ENCODE results near the gene GALNT2.
A peak's percentile ranks its signal among the peaks of the same experiment; 100 is the strongest.

The GALNT2 gene

DNA sequence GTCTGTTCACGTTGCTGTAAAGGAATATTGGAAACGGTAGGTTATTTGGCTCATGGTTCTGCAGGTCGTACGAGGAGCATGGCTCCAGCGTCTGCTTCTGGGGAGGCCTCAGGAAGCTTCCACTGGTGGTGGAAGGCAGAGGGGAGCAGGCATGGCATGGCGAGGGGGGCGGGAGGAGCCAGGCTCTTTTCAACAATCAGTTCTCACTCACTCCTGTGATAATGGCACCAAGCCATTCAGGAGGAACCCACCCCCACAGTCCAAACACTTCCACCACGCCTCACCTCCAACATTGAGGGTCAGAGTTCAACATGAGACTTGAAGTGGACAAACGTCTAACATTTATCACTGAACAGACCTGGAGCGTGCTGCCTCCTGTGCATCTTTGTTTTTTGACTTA is 217.9 kb downstream of the GALNT2 start:
- Histone ChIP-seq H3K9me3 (ENCODE audit: severe bottlenecking) (no peaks in the 10 kb centered on the region), H3K27ac (no peak overlapping the region), H3K4me3 (ENCODE audit: low read depth, low read length) (no peak overlapping the region), H3K27me3 (ENCODE audit: insufficient read depth, low read depth, severe bottlenecking) (no peaks in the 10 kb centered on the region), H3K36me3 (peaks cover 11% of the 10 kb centered on the region)
- peak; percentile 4 for DNase-seq
- TF ChIP-seq, protein P1, sequence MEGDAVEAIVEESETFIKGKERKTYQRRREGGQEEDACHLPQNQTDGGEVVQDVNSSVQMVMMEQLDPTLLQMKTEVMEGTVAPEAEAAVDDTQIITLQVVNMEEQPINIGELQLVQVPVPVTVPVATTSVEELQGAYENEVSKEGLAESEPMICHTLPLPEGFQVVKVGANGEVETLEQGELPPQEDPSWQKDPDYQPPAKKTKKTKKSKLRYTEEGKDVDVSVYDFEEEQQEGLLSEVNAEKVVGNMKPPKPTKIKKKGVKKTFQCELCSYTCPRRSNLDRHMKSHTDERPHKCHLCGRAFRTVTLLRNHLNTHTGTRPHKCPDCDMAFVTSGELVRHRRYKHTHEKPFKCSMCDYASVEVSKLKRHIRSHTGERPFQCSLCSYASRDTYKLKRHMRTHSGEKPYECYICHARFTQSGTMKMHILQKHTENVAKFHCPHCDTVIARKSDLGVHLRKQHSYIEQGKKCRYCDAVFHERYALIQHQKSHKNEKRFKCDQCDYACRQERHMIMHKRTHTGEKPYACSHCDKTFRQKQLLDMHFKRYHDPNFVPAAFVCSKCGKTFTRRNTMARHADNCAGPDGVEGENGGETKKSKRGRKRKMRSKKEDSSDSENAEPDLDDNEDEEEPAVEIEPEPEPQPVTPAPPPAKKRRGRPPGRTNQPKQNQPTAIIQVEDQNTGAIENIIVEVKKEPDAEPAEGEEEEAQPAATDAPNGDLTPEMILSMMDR (IDR thresholded peaks at IDR 0.05; ENCODE audit: low read depth, low read length), result no peak

DNA sequence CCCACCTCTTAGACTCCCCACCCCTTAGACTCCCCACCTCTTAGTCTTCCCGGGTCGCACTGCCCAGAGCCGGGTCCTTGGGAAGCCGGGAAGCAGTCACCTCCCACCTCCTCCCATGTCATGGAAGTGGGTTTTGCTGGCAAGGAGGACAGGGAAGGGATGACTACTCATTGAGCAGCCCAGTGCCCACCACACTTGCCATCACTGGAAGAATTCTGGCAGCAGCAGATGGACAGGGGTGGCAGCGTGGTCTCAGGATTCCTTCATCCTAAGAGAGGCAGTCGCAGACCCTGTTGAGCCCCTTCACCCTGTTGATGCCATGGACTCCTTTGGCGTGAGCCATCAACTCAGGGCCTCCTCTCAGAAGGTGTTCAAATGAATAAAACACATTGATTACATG is 218.3 kb downstream of the GALNT2 start:
- Histone ChIP-seq H3K27me3 (ENCODE audit: insufficient read depth, low read depth, severe bottlenecking) (no peaks in the 10 kb centered on the region), H3K4me3 (ENCODE audit: low read depth, low read length) (no peak overlapping the region), H3K27ac (no peak overlapping the region), H3K9me3 (ENCODE audit: severe bottlenecking) (no peaks in the 10 kb centered on the region), H3K36me3 (peaks cover 6% of the 10 kb centered on the region)
- TF ChIP-seq, protein P1 (IDR thresholded peaks at IDR 0.05; ENCODE audit: low read depth, low read length), result no peak
- DNase-seq, result no peak

DNA sequence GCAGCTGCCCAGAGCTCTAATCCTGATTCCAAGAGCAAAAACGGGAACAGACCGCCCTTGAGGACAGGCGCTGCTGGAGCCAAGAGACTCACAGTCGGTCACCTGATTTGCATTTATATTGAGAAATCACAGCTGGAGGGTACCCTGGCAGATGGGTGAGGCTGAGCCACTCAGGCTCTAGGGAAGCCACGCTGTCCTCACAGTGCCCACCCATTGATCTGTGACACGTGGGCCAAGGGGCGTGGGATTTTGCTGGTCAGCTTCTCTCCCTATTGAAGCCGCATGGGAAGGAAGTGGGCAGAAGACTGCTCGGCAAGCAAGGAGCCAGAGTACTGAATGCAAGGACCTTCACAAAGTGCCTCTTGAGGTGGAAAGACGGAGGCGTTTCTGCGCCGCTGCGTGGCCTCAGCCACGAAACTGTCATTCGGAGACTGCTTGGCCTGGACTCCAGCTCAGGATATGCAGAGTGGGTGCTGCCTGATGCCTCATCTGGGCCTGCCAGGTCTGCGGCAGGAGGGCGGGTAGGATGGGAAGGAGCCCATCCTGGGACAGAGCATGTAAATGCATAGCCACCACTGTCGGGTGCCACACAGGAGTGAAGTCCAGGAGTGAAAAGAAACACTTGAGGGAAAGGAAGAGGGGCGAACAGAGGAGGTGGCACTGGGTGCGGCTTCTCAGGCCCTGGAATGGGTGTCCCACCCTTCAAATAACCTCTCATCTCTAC is 219.3 kb downstream of the GALNT2 start:
- no peaks in the 10 kb centered on the region for H3K9me3 ChIP-seq (ENCODE audit: severe bottlenecking)
- H3K27me3 ChIP-seq (ENCODE audit: insufficient read depth, low read depth, severe bottlenecking), result no peaks in the 10 kb centered on the region
- no peak overlapping the region for H3K4me3 ChIP-seq (ENCODE audit: low read depth, low read length)
- 0 out of 2 replicates have a peak, but pooled peaks cover 4% of the 10 kb centered on the region for H3K36me3 ChIP-seq
- TF ChIP-seq, protein P1 (IDR thresholded peaks at IDR 0.05; ENCODE audit: low read depth, low read length), result no peak
- H3K27ac ChIP-seq, result no peak overlapping the region
- DNase-seq, result no peak

DNA sequence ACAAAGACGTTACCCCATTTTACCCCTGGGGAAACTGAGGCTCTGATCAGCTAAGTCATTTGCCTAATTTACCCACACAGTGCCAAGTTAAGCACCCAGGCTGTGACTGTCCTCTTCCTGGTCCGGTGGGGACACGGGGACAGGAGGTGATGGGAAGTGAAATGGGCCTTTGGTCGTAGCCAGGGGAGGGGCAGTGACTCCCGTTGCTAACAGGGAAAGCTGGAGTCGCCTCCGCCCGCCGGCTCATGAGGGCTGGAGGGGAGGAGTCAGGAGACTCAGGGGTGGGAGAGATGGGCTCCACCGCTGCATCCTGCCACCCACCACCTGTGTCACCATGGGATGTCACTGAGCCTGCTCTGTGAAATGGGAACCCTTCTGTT is 219.8 kb downstream of the GALNT2 start:
- DNase-seq, result no peak
- TF ChIP-seq, protein P1 (IDR thresholded peaks at IDR 0.05; ENCODE audit: low read depth, low read length), result no peak
- Histone ChIP-seq H3K27me3 (ENCODE audit: insufficient read depth, low read depth, severe bottlenecking) (no peaks in the 10 kb centered on the region), H3K36me3 (0 out of 2 replicates have a peak, but pooled peaks cover 4% of the 10 kb centered on the region), H3K27ac (no peak overlapping the region), H3K4me3 (ENCODE audit: low read depth, low read length) (no peak overlapping the region), H3K9me3 (ENCODE audit: severe bottlenecking) (no peaks in the 10 kb centered on the region)

DNA sequence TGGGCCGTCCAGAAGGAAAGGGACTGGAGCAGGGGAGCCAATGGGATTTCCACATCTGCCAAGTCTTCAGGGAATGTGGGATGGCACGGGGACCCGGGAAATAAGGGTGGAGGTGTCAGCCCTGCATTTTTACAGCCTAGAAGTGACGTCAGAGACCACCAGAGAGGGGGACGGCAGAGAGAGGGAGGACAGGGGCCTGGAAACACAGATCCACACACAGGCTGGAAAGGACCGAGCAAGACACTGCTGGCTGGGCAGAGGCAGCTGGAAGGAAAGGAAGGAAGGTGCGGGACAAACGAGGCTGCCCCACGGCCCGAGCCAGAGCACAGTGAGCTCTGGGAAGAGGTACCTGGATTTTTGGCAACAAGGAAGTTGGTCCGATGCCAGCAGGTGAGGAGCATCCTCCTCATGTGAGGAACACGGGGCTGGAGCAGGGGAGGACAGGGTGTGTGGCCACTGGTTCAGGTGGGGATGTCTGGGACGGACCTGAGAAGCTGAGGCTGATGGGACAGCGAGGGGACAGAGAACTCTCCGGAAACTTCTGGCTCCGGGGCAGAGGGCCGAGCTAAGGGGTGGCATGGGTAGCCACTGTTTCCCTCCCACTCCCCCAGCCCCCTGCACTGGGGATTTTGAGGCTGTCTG is 220.8 kb downstream of the GALNT2 start:
- no peaks in the 10 kb centered on the region for H3K27me3 ChIP-seq (ENCODE audit: insufficient read depth, low read depth, severe bottlenecking)

More for the DNA sequence above, 220.8 kb downstream of the GALNT2 start:
- Histone ChIP-seq H3K27ac (no peak overlapping the region), H3K9me3 (ENCODE audit: severe bottlenecking) (no peaks in the 10 kb centered on the region), H3K4me3 (ENCODE audit: low read depth, low read length) (no peak overlapping the region), H3K36me3 (0 out of 2 replicates have a peak, but pooled peaks cover 2% of the 10 kb centered on the region)
- TF ChIP-seq, protein P1 (IDR thresholded peaks at IDR 0.05; ENCODE audit: low read depth, low read length), result no peak
- DNase-seq, result no peak
